IPS-18a (cell line): ENCODE measurements around the gene UBN1.

ENCODE experiments used
- H3K27ac ChIP-seq: one replicate; pipeline ENCODE4 v1.5.1; 2013; ENCODE audit warnings: low read length
- H3K27me3 ChIP-seq: one replicate; pipeline ENCODE4 v1.6.1; 2013; ENCODE audit warnings: mild to moderate bottlenecking, low read length; ENCODE audit not compliant: control insufficient read depth, insufficient read depth
- H3K36me3 ChIP-seq: one replicate; pipeline ENCODE4 v1.6.1; 2013; ENCODE audit warnings: low read depth, low read length; ENCODE audit not compliant: control insufficient read depth
- H3K4me1 ChIP-seq: one replicate; pipeline ENCODE4 v1.6.1; 2013; ENCODE audit warnings: low read depth, low read length; ENCODE audit not compliant: control insufficient read depth
- H3K4me3 ChIP-seq: one replicate; pipeline ENCODE4 v1.5.1; 2013; ENCODE audit warnings: low read length
- H3K9ac ChIP-seq: one replicate; pipeline ENCODE4 v1.6.1; 2013; ENCODE audit warnings: mild to moderate bottlenecking, low read length, moderate library complexity
- H3K9me3 ChIP-seq: one replicate; pipeline ENCODE4 v1.6.1; 2013; ENCODE audit warnings: low read depth, low read length; ENCODE audit not compliant: control insufficient read depth

UBN1 gene

GRCh38 chr16:4914528-4915225 lies 67.4 kb downstream of the UBN1 start:
- Histone ChIP-seq H3K9me3 (no peaks in the 10 kb centered on the region), H3K4me3 (no peak overlapping the region), H3K9ac (no peak overlapping the region), H3K36me3 (no peaks in the 10 kb centered on the region), H3K27me3 (no peaks in the 10 kb centered on the region), H3K4me1 (no peaks in the 10 kb centered on the region), H3K27ac (no peak overlapping the region)

- H3K27ac ChIP-seq = no peak overlapping the region
- no peaks in the 10 kb centered on the region for H3K36me3 ChIP-seq
- H3K4me1 ChIP-seq = no peaks in the 10 kb centered on the region
- no peaks in the 10 kb centered on the region for H3K9me3 ChIP-seq
- no peak overlapping the region for H3K9ac ChIP-seq
- no peak overlapping the region for H3K4me3 ChIP-seq
- H3K27me3 ChIP-seq = no peaks in the 10 kb centered on the region
These were observed 68.0 kb downstream of the UBN1 start for GRCh38 chr16:4915226-4915761.

DNA sequence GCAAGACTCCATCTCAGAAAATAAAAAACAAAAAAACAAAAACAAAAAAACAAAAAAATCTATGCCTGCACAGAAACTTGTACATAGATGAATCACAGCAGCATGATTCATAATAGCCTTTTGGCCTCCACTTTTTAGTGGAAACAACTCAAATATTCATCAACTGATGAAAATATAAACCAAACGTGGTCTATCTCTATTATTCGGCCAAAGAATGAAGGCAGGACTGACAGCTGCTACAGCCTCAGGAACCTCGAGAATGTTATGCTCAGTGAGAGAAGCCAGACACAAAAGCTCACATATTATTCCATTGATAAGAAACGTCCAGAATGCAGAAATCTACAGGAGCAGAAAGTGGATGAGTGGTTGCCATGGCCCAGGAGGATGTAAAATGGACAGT lies 69.8 kb downstream of the UBN1 start:
- H3K27ac ChIP-seq = no peak overlapping the region
- H3K4me3 ChIP-seq = no peak overlapping the region
- H3K27me3 ChIP-seq = no peaks in the 10 kb centered on the region
- H3K36me3 ChIP-seq = no peaks in the 10 kb centered on the region
- no peak overlapping the region for H3K9ac ChIP-seq
- no peaks in the 10 kb centered on the region for H3K4me1 ChIP-seq
- no peaks in the 10 kb centered on the region for H3K9me3 ChIP-seq

DNA sequence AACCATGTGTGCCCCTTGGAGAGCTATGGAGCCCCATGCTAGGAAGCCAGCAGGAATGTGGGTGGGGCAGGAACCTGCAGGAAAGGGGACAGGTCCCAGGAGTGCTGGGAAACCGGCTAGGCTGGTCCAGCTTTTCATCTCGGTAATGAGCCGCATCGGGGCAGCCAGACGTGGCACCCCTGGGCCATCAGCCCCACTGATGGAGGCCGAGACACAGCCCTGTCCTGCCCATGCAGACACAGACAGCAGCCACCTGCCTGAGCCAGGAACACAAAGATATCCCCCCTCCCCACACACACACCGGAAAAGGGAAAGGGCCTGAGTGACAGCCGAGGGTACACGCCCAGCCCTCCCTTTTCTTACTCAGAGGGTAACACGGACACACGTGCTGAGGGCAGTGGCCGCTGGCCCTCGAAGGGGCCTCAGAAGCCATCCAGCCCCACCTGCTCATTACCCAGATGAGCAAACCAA lies 71.5 kb downstream of the UBN1 start:
- no peaks in the 10 kb centered on the region for H3K27me3 ChIP-seq
- H3K4me3 ChIP-seq = no peak overlapping the region
- no peaks in the 10 kb centered on the region for H3K4me1 ChIP-seq
- H3K36me3 ChIP-seq = no peaks in the 10 kb centered on the region
- no peak overlapping the region for H3K9ac ChIP-seq
- no peak overlapping the region for H3K27ac ChIP-seq
- no peaks in the 10 kb centered on the region for H3K9me3 ChIP-seq

DNA sequence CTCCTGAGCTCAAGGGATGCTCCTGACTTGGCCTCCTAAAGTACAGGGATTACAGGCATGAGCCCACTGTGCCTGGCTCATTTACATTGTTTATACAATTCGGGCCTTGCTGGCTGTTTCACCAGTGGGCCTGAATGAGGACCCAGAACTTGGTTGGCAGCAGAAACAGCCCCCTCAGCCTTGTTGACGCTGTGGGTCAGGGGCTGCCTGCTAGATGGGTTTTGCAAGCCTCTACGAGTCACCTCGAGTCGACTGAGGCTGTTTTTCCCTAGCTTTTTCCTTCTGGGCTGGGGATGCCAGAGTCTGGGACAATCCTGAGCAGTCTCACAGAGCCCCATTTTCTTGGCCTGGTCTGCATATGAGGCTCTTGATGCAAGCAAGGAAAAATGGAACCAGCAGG lies 73.5 kb downstream of the UBN1 start:
- Histone ChIP-seq H3K36me3 (no peaks in the 10 kb centered on the region), H3K4me1 (peaks cover 11% of the 10 kb centered on the region), H3K4me3 (no peak overlapping the region), H3K9ac (no peak overlapping the region), H3K27me3 (no peaks in the 10 kb centered on the region), H3K27ac (no peak overlapping the region), H3K9me3 (no peaks in the 10 kb centered on the region)

GRCh38 chr16:4922721-4923342 lies 75.6 kb downstream of the UBN1 start:
- H3K9ac ChIP-seq = no peak overlapping the region
- H3K4me3 ChIP-seq = no peak overlapping the region
- H3K36me3 ChIP-seq = no peaks in the 10 kb centered on the region

GRCh38 chr16:4923853-4924252 lies 76.6 kb downstream of the UBN1 start:
- Histone ChIP-seq H3K9ac (no peak overlapping the region), H3K4me1 (peaks cover 11% of the 10 kb centered on the region), H3K9me3 (peaks cover 6% of the 10 kb centered on the region), H3K36me3 (no peaks in the 10 kb centered on the region), H3K27me3 (no peaks in the 10 kb centered on the region), H3K4me3 (no peak overlapping the region), H3K27ac (no peak overlapping the region)

More at GRCh38 chr16:4922721-4923342, 75.6 kb downstream of the UBN1 start:
- H3K4me1 ChIP-seq = peaks cover 11% of the 10 kb centered on the region
- peaks cover 6% of the 10 kb centered on the region for H3K9me3 ChIP-seq
- H3K27ac ChIP-seq = no peak overlapping the region
- H3K27me3 ChIP-seq = no peaks in the 10 kb centered on the region

DNA sequence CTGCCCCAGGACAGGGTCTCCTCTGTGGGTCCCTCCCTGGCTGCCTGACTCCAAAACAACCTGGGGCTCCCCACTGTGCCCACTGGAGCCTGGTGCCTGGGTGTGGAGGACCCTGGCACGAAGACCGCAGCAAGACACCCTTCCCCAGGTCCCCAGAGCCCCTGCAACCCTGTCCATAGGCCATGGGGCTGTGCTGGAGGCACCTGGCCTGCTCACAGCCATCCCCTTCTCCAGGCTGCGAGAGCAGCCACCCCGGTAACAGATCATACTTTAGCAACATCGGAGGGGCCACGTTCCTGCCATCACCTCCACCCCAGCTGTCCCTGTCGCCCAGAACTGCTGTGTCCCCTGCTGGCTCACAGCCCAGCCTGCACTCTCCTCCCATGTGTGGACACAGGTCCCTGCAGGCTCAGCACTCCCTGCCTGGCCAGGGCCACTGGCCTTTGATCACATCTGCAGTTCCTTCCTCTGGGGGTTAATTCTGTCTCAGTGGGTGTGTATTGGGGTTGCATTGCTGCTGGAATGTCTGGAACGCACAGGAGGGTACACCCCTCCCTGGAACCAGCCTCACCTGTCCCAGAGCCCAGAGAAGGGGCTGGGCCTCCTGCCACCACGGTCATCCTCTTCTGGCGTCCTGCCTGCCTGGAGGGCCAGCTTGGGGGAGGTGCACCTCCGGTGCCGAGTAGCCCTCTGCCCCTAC lies 77.5 kb downstream of the UBN1 start:
- Histone ChIP-seq H3K27ac (no peak overlapping the region), H3K36me3 (no peaks in the 10 kb centered on the region), H3K4me1 (peaks cover 11% of the 10 kb centered on the region), H3K9me3 (peaks cover 6% of the 10 kb centered on the region), H3K27me3 (no peaks in the 10 kb centered on the region), H3K9ac (no peak overlapping the region), H3K4me3 (no peak overlapping the region)

DNA sequence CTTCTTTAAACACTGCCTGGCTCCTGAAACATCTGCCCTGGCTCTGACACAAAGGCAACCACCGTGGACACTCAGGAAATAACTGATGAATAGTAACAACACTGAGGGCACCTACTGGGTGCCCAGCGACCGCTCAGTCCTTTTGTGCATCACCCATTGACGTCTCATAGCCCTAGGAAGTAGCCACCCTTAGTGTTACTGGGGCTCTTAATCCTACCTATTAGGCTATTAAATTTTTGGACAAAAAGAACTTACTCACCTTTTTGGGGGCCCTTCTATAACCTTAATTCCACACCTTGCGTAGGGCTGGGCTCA lies 78.0 kb downstream of the UBN1 start:
- Histone ChIP-seq H3K9me3 (peaks cover 6% of the 10 kb centered on the region), H3K9ac (no peak overlapping the region), H3K27ac (no peak overlapping the region), H3K4me1 (peaks cover 11% of the 10 kb centered on the region), H3K4me3 (no peak overlapping the region), H3K27me3 (no peaks in the 10 kb centered on the region), H3K36me3 (no peaks in the 10 kb centered on the region)

DNA sequence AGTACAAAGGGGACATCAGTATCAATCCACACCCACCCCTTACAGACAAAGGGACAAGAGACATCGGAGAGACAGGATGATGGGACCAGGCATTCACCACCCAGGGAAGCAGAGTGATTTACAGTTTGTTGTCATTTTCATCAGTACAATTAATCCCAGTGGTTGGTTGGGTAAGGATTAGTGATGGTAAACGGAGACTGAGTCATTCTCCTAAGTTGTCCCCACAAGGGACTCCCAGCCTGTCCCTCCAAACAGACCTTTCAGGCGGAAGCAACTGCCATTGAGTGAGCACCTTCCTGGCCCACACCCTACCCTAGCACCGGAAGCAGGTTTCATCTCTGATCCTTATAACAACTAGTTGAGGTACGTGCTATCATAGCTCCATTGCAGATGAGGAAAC lies 78.5 kb downstream of the UBN1 start:
- H3K9me3 ChIP-seq = peaks cover 6% of the 10 kb centered on the region
- no peaks in the 10 kb centered on the region for H3K36me3 ChIP-seq
- H3K9ac ChIP-seq = no peak overlapping the region
- no peak overlapping the region for H3K4me3 ChIP-seq
- no peak overlapping the region for H3K27ac ChIP-seq
- H3K27me3 ChIP-seq = no peaks in the 10 kb centered on the region
- H3K4me1 ChIP-seq = peaks cover 11% of the 10 kb centered on the region

DNA sequence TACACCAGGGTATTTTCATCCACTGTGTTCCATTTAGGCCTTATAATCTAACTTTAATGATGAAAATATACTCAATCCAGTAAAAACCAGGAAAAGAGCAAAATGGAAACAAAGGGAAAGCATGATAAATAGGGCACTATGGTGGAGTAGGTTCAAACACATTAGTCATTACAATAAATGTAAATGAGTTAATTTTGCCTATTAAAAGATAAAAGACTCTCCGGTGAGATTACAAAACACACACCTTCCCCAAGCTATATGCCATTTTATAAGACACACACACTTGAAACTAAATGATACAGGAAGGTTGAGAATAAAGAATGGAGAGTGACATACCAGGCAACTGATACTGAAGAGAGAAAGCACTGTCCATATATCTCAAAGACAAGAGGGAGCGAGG lies 79.6 kb downstream of the UBN1 start:
- Histone ChIP-seq H3K4me1 (peaks cover 11% of the 10 kb centered on the region), H3K9me3 (peaks cover 6% of the 10 kb centered on the region), H3K9ac (no peak overlapping the region), H3K4me3 (no peak overlapping the region), H3K27ac (no peak overlapping the region), H3K36me3 (no peaks in the 10 kb centered on the region), H3K27me3 (no peaks in the 10 kb centered on the region)
